Stimulated activated CD8-positive, alpha-beta memory T cell treated with anti-CD3 and anti-CD28 coated beads, Interleukin-12 subunit alpha, Interleukin-12 subunit beta, amount 100 ng/mL, for 4 hours (primary cell): ENCODE results near the gene IFT172.

Experiments
- DNase-seq: peaks from one replicate; pipeline ENCODE4 v3.0.0-alpha.2; 2020; ENCODE audit warnings: low read depth

IFT172 gene

DNA sequence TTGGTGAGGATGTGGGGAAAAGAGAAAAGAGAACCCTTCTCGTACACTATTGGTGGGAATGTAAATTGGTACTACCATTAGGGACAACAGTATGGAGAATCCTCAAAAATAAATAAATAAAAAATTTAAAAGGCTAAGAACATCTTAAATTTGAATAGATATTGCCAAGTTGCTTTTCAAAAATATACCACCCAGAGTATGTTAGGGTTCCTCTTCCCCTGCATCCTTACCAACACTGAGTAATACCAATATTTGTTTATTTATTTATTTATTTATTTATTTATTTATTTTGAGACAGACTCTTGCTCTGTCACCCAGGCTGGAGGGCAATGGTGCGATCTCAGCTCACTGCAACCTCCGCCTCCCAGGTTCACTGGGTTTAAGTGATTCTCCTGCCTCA lies 66.6 kb downstream of the IFT172 start:
- no peak for DNase-seq

DNA sequence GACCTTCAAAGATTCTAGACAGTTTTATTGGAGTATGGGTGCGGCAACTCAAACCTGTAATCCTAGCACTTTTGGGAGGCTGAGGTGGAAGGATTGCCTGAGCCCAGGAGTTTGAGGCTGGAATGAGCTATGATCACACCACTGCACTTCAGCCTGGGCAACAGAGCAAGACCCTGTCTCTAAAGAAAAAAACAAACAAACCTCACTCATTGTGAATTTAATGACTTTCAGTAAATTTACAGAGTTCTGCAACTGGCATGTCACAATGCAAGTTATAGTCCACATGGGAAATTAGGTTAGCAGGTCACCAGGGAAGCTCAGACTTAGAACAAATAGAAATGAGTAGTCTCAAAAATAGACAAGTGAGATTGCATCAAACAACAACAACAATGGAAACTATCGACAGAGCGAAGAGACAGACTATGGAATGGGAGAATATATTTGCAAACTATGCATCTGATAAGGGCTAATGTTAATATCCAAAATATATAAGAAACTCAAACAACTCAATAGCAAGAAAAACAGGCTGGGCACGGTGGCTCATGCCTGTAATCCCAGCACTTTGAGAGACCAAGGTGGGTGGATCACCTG lies 67.8 kb downstream of the IFT172 start:
- no peak for DNase-seq

DNA sequence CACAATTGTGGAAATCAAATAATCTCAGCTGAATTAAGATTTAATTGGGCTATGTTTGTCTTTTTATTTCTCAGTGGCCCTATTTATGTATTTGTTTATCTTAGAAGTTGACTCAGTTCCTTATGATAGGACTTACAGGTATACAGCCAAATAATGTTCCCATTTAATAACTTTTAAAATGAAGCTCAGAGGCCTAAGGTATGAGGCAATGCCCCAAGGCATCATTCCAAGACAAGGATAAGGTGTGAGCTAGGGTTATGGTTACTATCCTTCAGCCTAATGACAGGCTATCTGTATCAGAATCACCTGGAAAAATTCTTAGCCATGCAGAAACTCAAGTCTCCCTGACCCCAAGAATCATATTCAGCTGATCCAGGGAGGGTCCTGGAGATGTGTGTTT lies 68.5 kb downstream of the IFT172 start:
- DNase-seq = no peak

DNA sequence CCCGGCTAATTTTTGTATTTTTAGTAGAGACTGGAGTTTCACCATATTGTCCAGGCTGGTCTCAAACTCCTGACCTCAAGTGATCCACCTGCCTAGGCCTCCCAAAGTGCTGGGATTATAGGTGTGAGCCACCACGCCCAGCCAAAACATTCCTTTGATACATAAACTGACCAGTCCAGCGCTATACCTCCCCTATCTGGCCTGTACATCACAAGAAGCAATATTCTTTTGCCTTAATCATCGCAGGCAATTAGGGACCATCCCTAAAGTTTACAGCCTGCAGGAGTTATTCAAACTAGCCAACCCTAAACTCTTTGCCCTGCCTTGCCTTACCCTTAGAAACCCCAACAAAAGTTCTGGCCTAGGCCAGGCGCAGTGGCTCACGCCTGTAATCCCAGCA lies 73.4 kb downstream of the IFT172 start:
- no peak for DNase-seq

DNA sequence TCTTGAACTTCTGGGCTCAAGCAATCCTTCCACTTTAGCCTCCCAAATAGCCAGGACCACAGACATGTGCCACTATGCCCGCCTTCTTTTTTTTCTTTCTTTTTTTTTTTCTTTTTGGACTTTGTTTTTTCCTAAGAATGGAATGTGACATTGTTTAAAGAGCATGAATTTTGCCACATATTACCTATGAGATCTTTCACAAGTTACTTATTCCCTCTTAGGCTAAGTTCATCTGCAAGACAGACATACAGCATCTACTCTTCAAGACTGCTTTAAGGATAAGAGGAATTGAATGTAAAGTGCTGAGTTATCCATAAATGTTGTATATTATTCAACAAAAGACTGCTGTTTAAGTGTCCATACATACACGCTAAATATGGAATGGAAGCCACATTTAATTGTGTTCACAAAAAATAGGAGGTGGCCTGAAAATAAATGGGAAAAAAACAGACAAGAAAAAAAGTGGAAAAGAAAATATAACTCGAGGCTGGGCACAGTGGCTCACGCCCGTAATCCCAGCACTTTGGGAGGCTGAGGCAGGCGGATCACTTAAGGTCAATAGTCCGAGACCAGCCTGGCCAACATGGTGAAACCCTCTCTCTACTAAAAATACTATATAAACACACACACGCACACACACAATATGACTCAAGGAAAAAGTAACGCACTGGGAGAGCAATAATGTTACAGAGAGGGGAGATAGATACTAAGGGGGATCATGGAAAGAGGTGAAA lies 77.0 kb downstream of the IFT172 start:
- DNase-seq = no peak

DNA sequence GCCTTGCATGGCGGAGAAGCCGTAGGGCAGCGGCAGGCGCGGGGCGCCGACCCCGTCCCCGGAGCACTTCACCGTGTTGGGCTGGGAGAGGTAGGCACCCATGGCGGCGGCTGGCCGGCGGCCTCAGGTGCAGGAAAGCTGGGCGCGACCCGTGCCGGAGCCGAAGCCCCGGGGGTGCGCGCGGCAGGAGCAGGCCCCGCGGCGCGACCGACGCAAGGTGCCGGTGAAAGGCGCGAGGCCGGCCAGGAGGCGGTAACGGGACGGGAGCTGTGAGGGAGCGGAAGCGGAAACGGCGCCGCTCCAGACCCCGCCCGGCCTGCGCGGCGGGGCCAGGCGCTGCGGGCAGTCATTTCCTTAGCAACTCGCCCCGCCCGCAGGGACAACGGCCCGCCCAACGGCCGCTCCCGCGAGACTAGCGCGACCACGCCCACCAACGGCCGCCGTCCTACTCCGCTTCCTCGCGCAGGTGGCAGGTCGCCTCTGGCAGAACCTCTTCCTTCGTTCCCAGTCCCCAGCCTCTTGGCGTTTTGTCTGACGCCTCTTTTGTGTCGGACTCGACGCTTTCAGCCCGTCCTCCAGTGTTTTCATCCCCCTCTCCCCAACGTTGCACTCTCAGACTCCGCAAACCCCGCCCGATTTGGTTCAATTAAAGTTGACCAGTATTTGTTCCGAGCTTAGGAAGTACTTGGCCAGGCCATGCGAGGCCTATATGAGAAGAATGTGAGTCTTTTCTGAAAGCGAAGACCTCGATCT lies 80.0 kb downstream of the IFT172 start, which contains the start of gene PPM1G:
TSS of gene PPM1G (minus strand) at position 271 of the 753 bp plus-strand sequence. CDS start at position 102, 169 bp downstream.
- DNase-seq = peak; percentile 95

DNA sequence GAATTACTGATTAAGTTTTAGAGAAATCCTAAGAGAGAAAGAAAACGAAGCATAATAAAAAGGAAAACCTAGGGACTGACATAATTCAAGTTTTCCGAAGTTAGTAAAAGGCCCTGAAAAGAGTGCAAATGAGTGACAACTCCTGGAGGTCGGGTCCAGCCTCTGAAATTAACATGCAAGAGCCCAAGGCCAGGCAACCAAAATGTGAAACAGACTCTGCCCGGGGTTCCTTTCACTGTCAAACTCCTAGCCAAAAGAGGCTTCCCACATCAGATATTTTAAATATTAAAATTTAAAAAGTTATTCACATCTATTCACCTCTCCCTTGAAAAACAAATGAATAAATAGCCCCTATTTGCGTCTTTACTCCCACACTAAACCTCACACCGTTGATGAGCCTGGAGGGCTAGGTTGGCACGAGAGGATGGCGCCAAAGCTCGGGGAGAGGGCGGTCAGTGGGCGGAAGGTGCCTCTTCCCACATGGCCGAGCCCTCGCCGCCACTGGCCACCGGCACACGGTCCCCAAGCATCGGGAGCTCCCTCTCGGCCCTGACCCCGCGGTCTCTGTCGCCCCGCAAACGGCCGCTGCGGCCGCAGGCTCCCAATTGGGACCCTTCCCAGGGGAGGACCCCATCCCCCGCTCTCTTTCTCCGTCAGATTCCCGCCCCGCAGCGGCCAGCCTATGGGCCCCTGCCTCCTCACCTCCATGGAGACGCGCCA lies 80.8 kb downstream of the IFT172 start:
- DNase-seq = no peak

DNA sequence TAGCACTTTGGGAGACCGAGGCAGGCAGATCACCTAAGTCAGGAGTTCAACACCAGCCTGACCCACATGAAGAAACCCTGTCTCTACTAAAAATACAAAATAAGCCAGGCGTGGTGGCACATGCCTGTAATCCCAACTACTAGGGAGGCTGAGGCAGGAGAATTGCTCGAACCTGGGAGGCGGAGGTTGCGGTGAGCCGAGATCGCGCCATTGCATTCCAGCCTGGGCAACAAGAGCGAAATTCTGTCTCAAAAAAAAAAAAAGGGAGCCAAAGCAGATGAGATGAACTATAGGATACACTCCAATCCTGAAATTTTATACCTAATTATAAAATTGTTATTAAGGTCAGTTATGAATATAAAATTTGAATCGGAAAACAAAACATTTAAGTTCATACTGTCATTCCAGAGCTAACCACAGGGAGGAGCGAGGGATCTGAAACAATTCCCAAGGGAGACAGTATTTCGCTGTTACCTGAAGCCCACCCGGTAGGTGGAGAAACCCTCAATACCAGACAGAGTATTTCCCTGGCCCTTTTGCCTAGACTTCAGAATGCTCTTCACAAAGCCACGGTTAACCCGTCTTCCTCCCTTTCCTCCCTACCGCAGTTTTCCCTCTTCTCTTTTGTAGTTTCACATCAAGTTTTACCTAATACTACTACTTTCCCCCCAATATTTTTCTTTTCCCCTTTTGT lies 81.6 kb downstream of the IFT172 start:
- no peak for DNase-seq

DNA sequence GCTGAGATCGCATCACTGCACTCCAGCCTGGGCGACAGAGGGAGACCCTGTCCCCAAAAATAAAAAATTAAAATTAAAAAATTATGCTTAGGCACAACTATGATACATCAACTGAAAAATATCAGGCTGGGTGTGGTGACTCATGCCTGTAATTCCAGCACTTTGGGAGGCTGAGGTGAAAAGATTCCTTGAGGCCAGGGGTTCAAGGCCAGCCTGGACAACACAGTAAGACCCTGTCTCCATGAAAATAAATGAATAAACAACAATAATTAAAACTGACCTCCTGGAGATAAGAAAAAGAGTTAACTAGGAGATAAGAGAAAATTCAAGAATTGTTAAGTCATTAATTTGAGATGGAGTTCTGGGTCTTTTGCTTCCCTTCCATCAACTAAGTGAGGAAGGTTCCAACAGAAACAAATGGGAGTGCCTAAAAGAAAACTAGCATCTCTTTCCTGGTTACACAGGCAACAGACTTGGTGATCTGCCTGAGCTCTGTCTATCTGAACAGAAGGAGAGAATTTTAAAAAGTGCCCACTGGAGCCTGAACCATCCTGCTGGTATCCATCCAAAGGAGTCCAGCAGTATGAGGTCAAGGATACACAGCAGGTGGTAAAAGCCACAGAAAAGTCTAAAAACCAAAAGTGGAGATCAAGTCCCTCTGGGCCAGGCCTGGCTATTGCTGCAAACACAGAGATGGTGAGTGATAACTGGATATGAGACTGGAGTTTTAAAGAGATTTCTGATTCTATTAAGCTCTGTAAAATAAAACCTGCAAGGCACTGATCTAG lies 89.0 kb downstream of the IFT172 start:
- no peak for DNase-seq

DNA sequence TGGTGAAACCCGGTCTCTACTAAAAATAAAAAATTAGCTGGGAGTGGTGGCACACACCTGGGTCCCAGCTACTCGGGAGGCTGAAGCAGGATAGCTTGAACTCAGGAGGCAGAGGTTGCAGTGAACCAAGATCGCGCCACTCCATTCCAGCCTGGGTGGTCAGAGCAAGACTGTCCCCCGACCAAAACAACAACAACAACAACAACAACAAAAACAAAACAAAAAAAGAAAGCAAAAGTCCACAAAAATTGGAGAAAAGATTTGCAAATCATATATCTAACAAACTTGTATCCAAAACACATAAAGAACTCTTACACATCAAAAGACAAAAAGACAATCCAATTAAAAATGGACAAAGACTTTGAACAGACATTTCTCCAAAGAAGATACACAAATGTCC lies 90.6 kb downstream of the IFT172 start:
- DNase-seq = no peak
